Fibroblast of mammary gland (primary cell): ENCODE data around the gene EEF2KMT.
A peak's percentile ranks its signal among the peaks of the same experiment; 100 is the strongest.

Experiments
- DNase-seq: peaks from one replicate; pipeline ENCODE4 v3.0.0-alpha.2; 2010; ENCODE audit warnings: low read depth
- H3K4me3 ChIP-seq: 2 replicates; pipeline ENCODE4 v1.5.1; 2011; ENCODE audit warnings: low read depth, mild to moderate bottlenecking, low read length, moderate library complexity; ENCODE audit not compliant: control insufficient read depth
- CTCF ChIP-seq: conservative IDR thresholded peaks from 2 replicates; pipeline ENCODE4 v1.5.1; 2011; ENCODE audit warnings: low read depth, low read length, inconsistent platforms; ENCODE audit not compliant: control insufficient read depth, insufficient read depth

EEF2KMT gene

GRCh38 chr16:5060073-5060641, 37.4 kb downstream of the EEF2KMT start:
- no peak for TF ChIP-seq CTCF
- no peak for DNase-seq
- H3K4me3 ChIP-seq = no peak overlapping the region

- no peak overlapping the region for H3K4me3 ChIP-seq
- TF ChIP-seq CTCF = no peak
These were observed 38.1 kb downstream of the EEF2KMT start for GRCh38 chr16:5059386-5060072.

GRCh38 chr16:5058476-5058875, 39.1 kb downstream of the EEF2KMT start:
- no peak for TF ChIP-seq CTCF
- no peak for DNase-seq
- H3K4me3 ChIP-seq = no peak overlapping the region

More at GRCh38 chr16:5059386-5060072, 38.1 kb downstream of the EEF2KMT start:
- DNase-seq = no peak

- DNase-seq = peak; percentile 27
- peak; percentile 46 for TF ChIP-seq CTCF
- no peak overlapping the region for H3K4me3 ChIP-seq
These were observed 41.2 kb downstream of the EEF2KMT start for GRCh38 chr16:5056352-5056751.

GRCh38 chr16:5054876-5055865, 42.4 kb downstream of the EEF2KMT start:
- no peak overlapping the region for H3K4me3 ChIP-seq
- TF ChIP-seq CTCF = no peak
- no peak for DNase-seq

GRCh38 chr16:5046914-5047313, 50.7 kb downstream of the EEF2KMT start:
- no peak for DNase-seq
- H3K4me3 ChIP-seq = no peak overlapping the region
- TF ChIP-seq CTCF = no peak
